Calu3 (cell line): Measurements from ENCODE around the gene MYT1. TPM values are rescaled to one million over a fixed set of nuclear protein-coding genes. Genes with fewer than 3 reads are reported as not detected.

ENCODE experiments used
- BruUV-seq: library from RNA; stranded (reverse); fragments of 400-500 nt; replicated peaks from 2 replicates; lab custom pipeline; 2021; lab: Mats Ljungman, UMichigan
- CTCF ChIA-PET: fragments of 300-600 bp; sonication (Branson Sonifier 250); formaldehyde crosslinking; loops from one replicate; lab custom pipeline; 2022; ENCODE audit warnings: antibody characterized with exemption; lab: Charles Lee
- DNase-seq: peaks from one replicate; pipeline ENCODE4 v3.0.0; 2022
- H3K27ac Mint-ChIP-seq: one replicate; pipeline ENCODE4 v1.8.0; 2022; ENCODE audit warnings: mixed read lengths; ENCODE audit not compliant: unreplicated experiment
- H3K27me3 Mint-ChIP-seq: one replicate; pipeline ENCODE4 v1.8.0; 2022; ENCODE audit warnings: mixed read lengths; ENCODE audit not compliant: unreplicated experiment
- H3K36me3 Mint-ChIP-seq: one replicate; pipeline ENCODE4 v1.8.0; 2022; ENCODE audit warnings: mild to moderate bottlenecking, moderate library complexity, mixed read lengths; ENCODE audit not compliant: insufficient read depth, unreplicated experiment
- H3K4me1 Mint-ChIP-seq: one replicate; pipeline ENCODE4 v1.8.0; 2022; ENCODE audit warnings: mild to moderate bottlenecking, low read depth, mixed read lengths; ENCODE audit not compliant: unreplicated experiment
- H3K4me3 Mint-ChIP-seq: one replicate; pipeline ENCODE4 v1.8.0; 2022; ENCODE audit warnings: mild to moderate bottlenecking, low read depth, moderate library complexity, mixed read lengths; ENCODE audit not compliant: unreplicated experiment
- H3K9me3 Mint-ChIP-seq: one replicate; pipeline ENCODE4 v1.8.0; 2022; ENCODE audit warnings: low read depth, mixed read lengths; ENCODE audit not compliant: unreplicated experiment
- CTCF ChIP-seq: fragments of 200-600 bp; IDR thresholded peaks from one replicate; pipeline ENCODE4 v1.8.0; 2022; ENCODE audit warnings: antibody characterized with exemption; ENCODE audit not compliant: unreplicated experiment
- intact Hi-C: fragments of 100-400 bp; cut with micrococcal nuclease; formaldehyde crosslinking; loops from one replicate; pipeline ENCODE4 v1.10.0; 2022; ENCODE audit not compliant: unreplicated experiment
- total RNA-seq: library from RNA; stranded (reverse); gene quantifications from 2 replicates; pipeline ENCODE4 v1.2.3, GENCODE V29; 2022

Gene MYT1
- total RNA-seq, 1 experiment from 2014 or later: 0.45 TPM

GRCh38 chr20:64209148-64209547 lies 44.9 kb downstream of the MYT1 start:
- Mint-ChIP-seq H3K36me3 (no peaks in the 10 kb centered on the region), H3K4me3 (no peak overlapping the region), H3K27ac (no peak overlapping the region), H3K27me3 (peaks cover 73% of the 10 kb centered on the region), H3K4me1 (no peaks in the 10 kb centered on the region), H3K9me3 (no peaks in the 10 kb centered on the region)
- no TSS peak for BruUV-seq
- DNase-seq: no peak
- intact Hi-C loops: no loop called here
- CTCF ChIA-PET: no interaction called here
- TF ChIP-seq CTCF: no peak

DNA sequence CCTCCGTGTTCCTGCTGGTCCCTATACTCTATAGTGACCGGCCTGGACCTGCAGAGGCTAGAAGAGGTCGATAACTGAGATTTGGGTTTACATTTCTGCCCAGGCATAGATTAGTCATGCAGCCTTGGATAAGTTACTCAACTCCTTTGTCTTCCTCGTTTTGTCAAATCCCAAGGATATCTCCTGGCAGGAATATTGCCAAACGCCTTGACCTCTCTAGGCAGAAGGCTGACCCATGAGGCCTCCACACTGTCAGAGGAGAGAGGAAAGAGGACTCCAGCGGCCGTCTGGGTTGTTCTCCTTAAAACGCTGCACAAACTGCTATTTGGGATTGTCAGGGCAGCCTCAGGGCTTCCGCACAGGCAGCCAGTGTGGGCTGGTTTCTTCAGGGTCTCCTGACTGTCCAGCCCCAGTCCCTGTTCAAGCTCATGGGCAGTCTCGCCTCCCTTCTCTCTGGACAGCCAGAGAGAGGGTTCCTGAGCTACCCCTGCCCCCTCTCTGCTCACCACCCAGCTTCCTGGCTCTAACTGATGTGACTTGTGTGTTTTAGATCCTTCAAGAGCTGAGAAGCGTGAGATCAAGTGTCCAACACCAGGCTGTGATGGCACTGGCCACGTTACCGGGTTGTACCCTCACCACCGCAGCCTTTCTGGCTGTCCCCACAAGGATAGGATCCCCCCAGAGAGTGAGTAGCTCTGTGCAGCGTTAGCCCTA lies 46.6 kb downstream of the MYT1 start:
- H3K27me3 Mint-ChIP-seq: peaks cover 81% of the 10 kb centered on the region
- H3K36me3 Mint-ChIP-seq: no peaks in the 10 kb centered on the region
- TF ChIP-seq CTCF: no peak
- no peak overlapping the region for H3K4me3 Mint-ChIP-seq
- CTCF ChIA-PET: interaction anchor here (1.0 kb wide), 1 partner anchor 23 kb away, joined by 3 read pairs; no protein-coding TSS in a partner anchor
- DNase-seq: no peak
- H3K4me1 Mint-ChIP-seq: no peaks in the 10 kb centered on the region
- no peaks in the 10 kb centered on the region for H3K9me3 Mint-ChIP-seq
- intact Hi-C loops: no loop called here
- no TSS peak for BruUV-seq
- H3K27ac Mint-ChIP-seq: no peak overlapping the region

- intact Hi-C loops: no loop called here
These were observed 47.8 kb downstream of the MYT1 start for GRCh38 chr20:64211874-64212658.

GRCh38 chr20:64212755-64213154 lies 48.5 kb downstream of the MYT1 start:
- Mint-ChIP-seq H3K4me1 (no peaks in the 10 kb centered on the region), H3K9me3 (no peaks in the 10 kb centered on the region), H3K4me3 (no peak overlapping the region), H3K36me3 (no peaks in the 10 kb centered on the region), H3K27me3 (peaks cover 66% of the 10 kb centered on the region), H3K27ac (no peak overlapping the region)
- TF ChIP-seq CTCF: no peak
- intact Hi-C loops: no loop called here
- CTCF ChIA-PET: no interaction called here
- no TSS peak for BruUV-seq
- no peak for DNase-seq

More at GRCh38 chr20:64211874-64212658, 47.8 kb downstream of the MYT1 start:
- no peak for TF ChIP-seq CTCF
- no peak overlapping the region for H3K4me3 Mint-ChIP-seq
- CTCF ChIA-PET: interaction anchor here (1.0 kb wide), 1 partner anchor 22 kb away, joined by 3 read pairs; no protein-coding TSS in a partner anchor
- H3K9me3 Mint-ChIP-seq: no peaks in the 10 kb centered on the region
- no peak for DNase-seq
- no TSS peak for BruUV-seq
- H3K4me1 Mint-ChIP-seq: no peaks in the 10 kb centered on the region
- peaks cover 73% of the 10 kb centered on the region for H3K27me3 Mint-ChIP-seq
- no peak overlapping the region for H3K27ac Mint-ChIP-seq
- H3K36me3 Mint-ChIP-seq: no peaks in the 10 kb centered on the region
